Measurements from ENCODE around the gene IGSF21.

GRCh38 chr1:18396247-18396980, 288.8 kb downstream of the IGSF21 start:
- TF ChIP-seq CTCF (IDR thresholded peaks at IDR 0.05; ENCODE audit: low read depth, low read length, poor library complexity, severe bottlenecking) (no peak), EZH2phosphoT487 (IDR thresholded peaks at IDR 0.05; ENCODE audit: borderline replicate concordance, low read length) (no peak)
